Measurements from ENCODE around the gene SETD4. TPM values are rescaled to one million over a fixed set of nuclear protein-coding genes. Genes with fewer than 3 reads are reported as not detected.

SETD4 gene
- total and polyA plus RNA-seq, 2 of the 13 experiments (the other 11 are each of a cell fraction or from before 2014, with no cell fraction given), result 7.1 to 14.4 TPM

GRCh38 chr21:36069713-36070583, 9.6 kb upstream of the SETD4 start, which contains the start of gene CBR1 (continued):
- TF ChIP-seq ZNF512B (CRISPR knock-in tag; IDR thresholded peaks at IDR 0.05; ENCODE audit: borderline replicate concordance), result peak; percentile 72; the same call in 1 of the 2 replicates
- peak; percentile 83; the same call in 1 of the 2 replicates for TF ChIP-seq ZFP90 (CRISPR knock-in tag; IDR thresholded peaks at IDR 0.05; ENCODE audit: borderline replicate concordance)
- no peak for TF ChIP-seq JUNB (CRISPR knock-in tag; IDR thresholded peaks at IDR 0.05; ENCODE audit: borderline replicate concordance)
- TF ChIP-seq LRRFIP1 (CRISPR knock-in tag; conservative IDR thresholded peaks at IDR 0.05), result no peak
- no peak for TF ChIP-seq MIER2 (CRISPR knock-in tag; IDR thresholded peaks at IDR 0.05)
- TF ChIP-seq SP2 (CRISPR knock-in tag; IDR thresholded peaks at IDR 0.05), result no peak
- no peak; the same call in 1 of the 2 replicates for TF ChIP-seq AKNA (CRISPR knock-in tag; IDR thresholded peaks at IDR 0.05; ENCODE audit: borderline replicate concordance)
- TF ChIP-seq ZNF296 (CRISPR knock-in tag; conservative IDR thresholded peaks at IDR 0.05), result no peak
- TF ChIP-seq RXRA (CRISPR knock-in tag; IDR thresholded peaks at IDR 0.05), result no peak; the same call in 1 of the 2 replicates
- TF ChIP-seq ZBTB3 (CRISPR knock-in tag; IDR thresholded peaks at IDR 0.05; ENCODE audit: borderline replicate concordance, low read depth), result no peak
- TF ChIP-seq BRD4 (CRISPR knock-in tag; IDR thresholded peaks at IDR 0.05), result 0 out of 2 replicates have a peak, but pooled peaks have one; percentile 37
- TF ChIP-seq MAZ (IDR thresholded peaks at IDR 0.05; ENCODE audit: borderline replicate concordance, low read depth, low read length), result no peak
- TF ChIP-seq MAZ (CRISPR knock-in tag; IDR thresholded peaks at IDR 0.05; ENCODE audit: low read depth), result peak; percentile 61
- no peak for TF ChIP-seq ZNF234 (CRISPR knock-in tag; conservative IDR thresholded peaks at IDR 0.05)
- no peak for TF ChIP-seq FUBP1 (CRISPR knock-in tag; IDR thresholded peaks at IDR 0.05; ENCODE audit: borderline replicate concordance)

Measured in HepG2 (cell line).